22Rv1 (cell line): ENCODE data around the gene MPC1L.
A peak's percentile ranks its signal among the peaks of the same experiment; 100 is the strongest.

Experiments used
- H3K27ac ChIP-seq: fragments of 450-650 bp; 2 replicates; pipeline ENCODE4 v1.5.1; 2017
- ZFX ChIP-seq: fragments of 450-650 bp; IDR thresholded peaks from 2 replicates; pipeline ENCODE4 v1.6.1; 2017; ENCODE audit warnings: antibody characterized with exemption, borderline replicate concordance
- TF ChIP-seq, protein P1 (sequence below): fragments of 450-650 bp; IDR thresholded peaks from 2 replicates; pipeline ENCODE4 v1.5.1; 2017; ENCODE audit warnings: mild to moderate bottlenecking

The MPC1L gene

GRCh38 chrX:40637687-40638086 is 14.5 kb downstream of the MPC1L start:
- TF ChIP-seq, protein P1, sequence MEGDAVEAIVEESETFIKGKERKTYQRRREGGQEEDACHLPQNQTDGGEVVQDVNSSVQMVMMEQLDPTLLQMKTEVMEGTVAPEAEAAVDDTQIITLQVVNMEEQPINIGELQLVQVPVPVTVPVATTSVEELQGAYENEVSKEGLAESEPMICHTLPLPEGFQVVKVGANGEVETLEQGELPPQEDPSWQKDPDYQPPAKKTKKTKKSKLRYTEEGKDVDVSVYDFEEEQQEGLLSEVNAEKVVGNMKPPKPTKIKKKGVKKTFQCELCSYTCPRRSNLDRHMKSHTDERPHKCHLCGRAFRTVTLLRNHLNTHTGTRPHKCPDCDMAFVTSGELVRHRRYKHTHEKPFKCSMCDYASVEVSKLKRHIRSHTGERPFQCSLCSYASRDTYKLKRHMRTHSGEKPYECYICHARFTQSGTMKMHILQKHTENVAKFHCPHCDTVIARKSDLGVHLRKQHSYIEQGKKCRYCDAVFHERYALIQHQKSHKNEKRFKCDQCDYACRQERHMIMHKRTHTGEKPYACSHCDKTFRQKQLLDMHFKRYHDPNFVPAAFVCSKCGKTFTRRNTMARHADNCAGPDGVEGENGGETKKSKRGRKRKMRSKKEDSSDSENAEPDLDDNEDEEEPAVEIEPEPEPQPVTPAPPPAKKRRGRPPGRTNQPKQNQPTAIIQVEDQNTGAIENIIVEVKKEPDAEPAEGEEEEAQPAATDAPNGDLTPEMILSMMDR: no peak
- no peak for TF ChIP-seq ZFX
- no peak overlapping the region for H3K27ac ChIP-seq

- H3K27ac ChIP-seq: no peak overlapping the region
- TF ChIP-seq, protein P1: no peak
- no peak for TF ChIP-seq ZFX
These were observed 20.9 kb downstream of the MPC1L start for GRCh38 chrX:40644176-40644575.

DNA sequence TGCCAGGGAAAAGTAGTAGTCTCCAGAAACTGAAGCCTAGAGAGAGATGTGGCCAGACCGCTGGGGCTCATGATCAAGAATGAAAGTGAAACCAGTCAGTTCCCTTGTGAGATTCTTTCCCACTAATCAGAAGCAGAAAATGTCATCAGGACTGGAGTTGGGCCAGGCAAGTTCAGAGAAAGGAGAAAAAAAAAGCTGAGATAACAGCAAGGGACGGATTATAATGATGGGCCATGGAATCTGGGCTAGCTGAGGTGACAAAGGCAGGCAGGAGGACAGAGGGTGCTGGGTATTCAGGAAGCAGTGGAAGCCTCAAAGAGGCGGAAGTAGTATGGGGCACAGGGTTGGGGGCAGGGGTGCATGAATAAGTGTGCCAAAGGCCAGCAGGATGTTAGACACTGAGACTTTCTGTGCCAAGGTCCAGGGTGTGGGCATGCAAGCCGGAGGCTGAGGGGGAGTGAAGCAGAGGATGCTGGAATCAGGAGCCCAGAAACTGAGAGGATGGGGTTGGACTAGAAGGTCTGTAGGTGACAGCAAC is 21.7 kb downstream of the MPC1L start:
- TF ChIP-seq ZFX: no peak
- TF ChIP-seq, protein P1: no peak
- no peak overlapping the region for H3K27ac ChIP-seq

DNA sequence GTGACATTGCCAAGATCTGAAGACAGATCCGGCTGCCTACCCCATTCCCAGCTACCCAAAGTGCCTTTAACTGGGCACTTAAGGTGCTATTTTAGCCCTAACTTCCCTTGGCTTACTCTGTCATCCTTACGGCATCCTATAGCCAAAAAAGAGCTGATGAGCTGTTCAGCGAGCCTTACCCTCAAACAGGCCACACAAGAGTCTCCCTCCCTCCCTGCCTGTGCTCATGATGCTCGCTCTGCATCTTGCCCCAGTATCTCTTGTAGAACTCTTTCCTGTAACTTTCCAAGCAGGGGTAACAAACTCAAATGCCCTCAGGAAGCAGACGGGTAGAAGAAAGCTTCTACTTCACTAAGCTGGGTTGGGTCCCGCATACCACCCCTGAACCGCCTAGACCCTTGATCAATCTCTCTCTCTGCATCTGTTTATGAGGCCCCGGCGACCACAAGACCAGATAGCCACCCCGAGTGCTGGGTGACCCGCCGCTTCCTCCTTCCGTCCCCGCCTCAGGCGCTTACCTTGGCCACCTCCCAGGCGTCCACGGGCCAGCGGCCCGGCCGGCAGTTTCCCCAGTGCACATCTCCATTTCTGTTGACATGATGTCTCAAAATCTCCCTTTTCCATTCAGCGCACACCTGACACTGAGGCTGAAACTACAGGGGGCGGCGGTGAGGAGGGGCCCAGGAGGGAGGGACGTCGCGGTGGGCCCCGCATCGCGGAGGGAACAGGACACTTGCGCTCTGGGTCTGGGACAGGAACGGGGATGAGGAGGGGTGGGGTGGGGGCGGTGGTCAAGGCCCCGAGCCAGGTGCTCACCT is 23.5 kb downstream of the MPC1L start:
- no peak for TF ChIP-seq ZFX
- TF ChIP-seq, protein P1: no peak
- H3K27ac ChIP-seq: peak overlapping the region; percentile 63

GRCh38 chrX:40647307-40648197 is 24.3 kb downstream of the MPC1L start, which contains the start of gene CXorf38:
Gene CXorf38 (minus strand): TSS chrX:40647561. CDS start chrX:40647520, 41 bp downstream.
- TF ChIP-seq, protein P1: no peak
- TF ChIP-seq ZFX: no peak
- H3K27ac ChIP-seq: peak within 1 kb of the TSS; percentile 63

GRCh38 chrX:40651620-40652223 is 28.5 kb downstream of the MPC1L start:
- TF ChIP-seq, protein P1: peak; percentile 72
- TF ChIP-seq ZFX: no peak
- no peak overlapping the region for H3K27ac ChIP-seq
